Sigmoid colon (tissue), 4 donors: ENCODE data around the gene HNRNPH2.

ENCODE experiments used
- EP300 ChIP-seq, 4 donors: sonication (generic); formaldehyde crosslinking; IDR thresholded peaks; one replicate each; pipeline ENCODE4 v1.6.1; 2017; ENCODE audit warnings: antibody characterized with exemption in 4 of 4
- POLR2A ChIP-seq, 2 donors: fragments of 450-650 bp; IDR thresholded peaks; one replicate each; pipeline ENCODE4 v1.6.1; 2016; ENCODE audit warnings: antibody characterized with exemption in 2 of 2, mild to moderate bottlenecking in 2 of 2, moderate library complexity in 2 of 2
- POLR2AphosphoS5 ChIP-seq, 4 donors: sonication (generic); formaldehyde crosslinking; IDR thresholded peaks; one replicate each; pipeline ENCODE4 v1.6.1; 2017; ENCODE audit warnings: antibody characterized with exemption in 4 of 4
- TF ChIP-seq, protein P1 (sequence below), 4 experiments: fragments of 450-650 bp in 3 of 4; fragments of 200-600 bp in 1 of 4; IDR thresholded peaks; one replicate each; pipeline ENCODE4 v1.5.1; 2016 to 2019; ENCODE audit warnings: antibody characterized with exemption in 4 of 4, mild to moderate bottlenecking in 3 of 4, moderate library complexity in 2 of 4

DNA sequence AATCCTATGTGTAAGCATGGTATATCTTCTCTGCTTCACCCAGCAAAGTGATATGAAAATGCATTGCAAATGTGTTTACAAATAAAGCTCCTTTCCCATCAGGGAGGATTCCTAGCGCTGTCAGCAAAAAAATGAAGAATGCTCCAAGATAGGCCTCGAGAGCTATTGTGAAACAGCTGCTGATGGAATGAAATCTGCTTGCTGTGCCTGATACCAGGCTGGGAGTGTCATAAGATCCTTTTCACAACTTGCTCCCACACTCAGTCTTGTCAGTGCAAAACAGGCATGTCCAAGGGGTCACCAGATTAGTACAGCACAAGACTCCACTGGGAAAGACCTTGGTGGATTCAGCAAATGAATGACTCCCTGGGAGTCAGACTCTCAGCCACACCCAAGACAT, 34.1 kb downstream of the HNRNPH2 start:
- TF ChIP-seq, protein P1, sequence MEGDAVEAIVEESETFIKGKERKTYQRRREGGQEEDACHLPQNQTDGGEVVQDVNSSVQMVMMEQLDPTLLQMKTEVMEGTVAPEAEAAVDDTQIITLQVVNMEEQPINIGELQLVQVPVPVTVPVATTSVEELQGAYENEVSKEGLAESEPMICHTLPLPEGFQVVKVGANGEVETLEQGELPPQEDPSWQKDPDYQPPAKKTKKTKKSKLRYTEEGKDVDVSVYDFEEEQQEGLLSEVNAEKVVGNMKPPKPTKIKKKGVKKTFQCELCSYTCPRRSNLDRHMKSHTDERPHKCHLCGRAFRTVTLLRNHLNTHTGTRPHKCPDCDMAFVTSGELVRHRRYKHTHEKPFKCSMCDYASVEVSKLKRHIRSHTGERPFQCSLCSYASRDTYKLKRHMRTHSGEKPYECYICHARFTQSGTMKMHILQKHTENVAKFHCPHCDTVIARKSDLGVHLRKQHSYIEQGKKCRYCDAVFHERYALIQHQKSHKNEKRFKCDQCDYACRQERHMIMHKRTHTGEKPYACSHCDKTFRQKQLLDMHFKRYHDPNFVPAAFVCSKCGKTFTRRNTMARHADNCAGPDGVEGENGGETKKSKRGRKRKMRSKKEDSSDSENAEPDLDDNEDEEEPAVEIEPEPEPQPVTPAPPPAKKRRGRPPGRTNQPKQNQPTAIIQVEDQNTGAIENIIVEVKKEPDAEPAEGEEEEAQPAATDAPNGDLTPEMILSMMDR (IDR thresholded peaks at IDR 0.05) = no peak
- TF ChIP-seq POLR2AphosphoS5 (IDR thresholded peaks at IDR 0.05) = no peak
- no peak for TF ChIP-seq EP300 (IDR thresholded peaks at IDR 0.05)
- no peak for TF ChIP-seq POLR2A (IDR thresholded peaks at IDR 0.05)
